HUES64 (cell line): Measurements from ENCODE around the gene SLC38A3.
"Not testable (repeated sequence)": the region's sequence is repeated elsewhere in the genome, so short reads cannot be mapped to it uniquely, and the experiment has no call there.

Experiments used
- H3K27ac ChIP-seq: 2 replicates; pipeline ENCODE4 v1.7.0; 2013; ENCODE audit warnings: low read depth, low read length, inconsistent platforms
- H3K27me3 ChIP-seq: 2 replicates; pipeline ENCODE4 v1.6.1; 2013; ENCODE audit warnings: mild to moderate bottlenecking, low read length; ENCODE audit not compliant: insufficient read depth
- H3K36me3 ChIP-seq: 2 replicates; pipeline ENCODE4 v1.6.1; 2013; ENCODE audit warnings: mild to moderate bottlenecking, low read length; ENCODE audit not compliant: insufficient read depth
- H3K4me1 ChIP-seq: 2 replicates; pipeline ENCODE4 v1.6.1; 2013; ENCODE audit warnings: mild to moderate bottlenecking, low read length, moderate library complexity; ENCODE audit not compliant: insufficient read depth
- H3K4me3 ChIP-seq: 2 replicates; pipeline ENCODE4 v1.5.1; 2013; ENCODE audit warnings: mild to moderate bottlenecking, low read length, moderate library complexity
- H3K9ac ChIP-seq: 2 replicates; pipeline ENCODE4 v1.6.1; 2013; ENCODE audit warnings: mild to moderate bottlenecking, low read depth, low read length
- H3K9me3 ChIP-seq: 2 replicates; pipeline ENCODE4 v1.6.1; 2013; ENCODE audit warnings: low read depth, low read length; ENCODE audit not compliant: insufficient read depth
- WGBS: fragments of 150-250, 120-280 bp; methylation state at CpG from one replicate; pipeline ENCODE4 v1.1.7; 2013; ENCODE audit warnings: missing lambda C conversion rate; 5-methylcytosine and 5-hydroxymethylcytosine counted together

Gene SLC38A3

GRCh38 chr3:50258029-50258680, 53.1 kb downstream of the SLC38A3 start:
- H3K4me1 ChIP-seq: peaks cover 11% of the 10 kb centered on the region
- 90% methylated on average over 15 of the region's 17 CpGs for WGBS
- H3K36me3 ChIP-seq: peaks cover 47% of the 10 kb centered on the region
- no peak overlapping the region for H3K9ac ChIP-seq
- H3K27me3 ChIP-seq: no peaks in the 10 kb centered on the region
- no peaks in the 10 kb centered on the region for H3K9me3 ChIP-seq
- no peak overlapping the region for H3K4me3 ChIP-seq
- no peak overlapping the region for H3K27ac ChIP-seq

- H3K9me3 ChIP-seq: no peaks in the 10 kb centered on the region
- 89% methylated on average over 16 of the region's 16 CpGs for WGBS
- no peak overlapping the region for H3K4me3 ChIP-seq
- H3K27ac ChIP-seq: peak overlapping the region; percentile 47; the same call in 1 of the 2 replicates
- peaks cover 40% of the 10 kb centered on the region for H3K36me3 ChIP-seq
- H3K27me3 ChIP-seq: no peaks in the 10 kb centered on the region
- no peak overlapping the region for H3K9ac ChIP-seq
- peaks cover 16% of the 10 kb centered on the region for H3K4me1 ChIP-seq
Measured at GRCh38 chr3:50258979-50259378, 53.9 kb downstream of the SLC38A3 start.

GRCh38 chr3:50259432-50260026, 54.5 kb downstream of the SLC38A3 start:
- H3K9me3 ChIP-seq: no peaks in the 10 kb centered on the region
- H3K4me1 ChIP-seq: peaks cover 22% of the 10 kb centered on the region
- peaks cover 35% of the 10 kb centered on the region for H3K36me3 ChIP-seq
- H3K4me3 ChIP-seq: 0 out of 2 replicates have a peak overlapping the region, but pooled peaks have one; percentile 2
- H3K9ac ChIP-seq: no peak overlapping the region
- peak overlapping the region; percentile 47; the same call in 1 of the 2 replicates for H3K27ac ChIP-seq
- 66% methylated on average over 18 of the region's 18 CpGs for WGBS
- no peaks in the 10 kb centered on the region for H3K27me3 ChIP-seq

GRCh38 chr3:50260027-50260941, 55.2 kb downstream of the SLC38A3 start:
- peaks cover 26% of the 10 kb centered on the region for H3K4me1 ChIP-seq
- peak overlapping the region; percentile 84 for H3K9ac ChIP-seq
- peaks cover 28% of the 10 kb centered on the region for H3K36me3 ChIP-seq
- WGBS: 3% methylated on average over 70 of the region's 70 CpGs
- H3K4me3 ChIP-seq: peak overlapping the region; percentile 48
- no peaks in the 10 kb centered on the region for H3K27me3 ChIP-seq
- no peaks in the 10 kb centered on the region for H3K9me3 ChIP-seq
- peak overlapping the region; percentile 94 for H3K27ac ChIP-seq

- H3K9me3 ChIP-seq: no peaks in the 10 kb centered on the region
- H3K9ac ChIP-seq: peak overlapping the region; percentile 84
- peak overlapping the region; percentile 48; the same call in 1 of the 2 replicates for H3K4me3 ChIP-seq
- H3K36me3 ChIP-seq: peaks cover 26% of the 10 kb centered on the region
- 79% methylated on average over 5 of the region's 5 CpGs for WGBS
- peaks cover 26% of the 10 kb centered on the region for H3K4me1 ChIP-seq
- H3K27me3 ChIP-seq: no peaks in the 10 kb centered on the region
- peak overlapping the region; percentile 94 for H3K27ac ChIP-seq
Measured at GRCh38 chr3:50260942-50261441, 55.9 kb downstream of the SLC38A3 start.

GRCh38 chr3:50261505-50261904, 56.4 kb downstream of the SLC38A3 start:
- WGBS: 79% methylated on average over 2 of the region's 2 CpGs

GRCh38 chr3:50262200-50262599, 57.1 kb downstream of the SLC38A3 start:
- H3K9me3 ChIP-seq, H3K4me3 ChIP-seq, H3K9ac ChIP-seq, H3K27me3 ChIP-seq, H3K27ac ChIP-seq: not testable (repeated sequence)
- Histone ChIP-seq H3K4me1 (peaks cover 34% of the 10 kb centered on the region), H3K36me3 (peaks cover 14% of the 10 kb centered on the region)
- over 99% methylated on average over 4 of the region's 4 CpGs for WGBS

More at GRCh38 chr3:50261505-50261904, 56.4 kb downstream of the SLC38A3 start:
- Histone ChIP-seq H3K9me3 (no peaks in the 10 kb centered on the region), H3K27ac (no peak overlapping the region), H3K4me1 (peaks cover 27% of the 10 kb centered on the region), H3K4me3 (no peak overlapping the region), H3K9ac (no peak overlapping the region), H3K36me3 (peaks cover 21% of the 10 kb centered on the region), H3K27me3 (no peaks in the 10 kb centered on the region)

- Histone ChIP-seq H3K9me3 (no peaks in the 10 kb centered on the region), H3K27ac (no peak overlapping the region), H3K4me3 (no peak overlapping the region), H3K27me3 (no peaks in the 10 kb centered on the region), H3K36me3 (peaks cover 9% of the 10 kb centered on the region), H3K9ac (no peak overlapping the region), H3K4me1 (peaks cover 38% of the 10 kb centered on the region)
- WGBS: 90% methylated on average over 7 of the region's 7 CpGs
Measured at GRCh38 chr3:50262778-50263177, 57.7 kb downstream of the SLC38A3 start.

GRCh38 chr3:50263478-50264382, 58.7 kb downstream of the SLC38A3 start:
- WGBS: 72% methylated on average over 6 of the region's 6 CpGs
- H3K4me1 ChIP-seq: peaks cover 40% of the 10 kb centered on the region
- peak overlapping the region; percentile 71 for H3K9ac ChIP-seq
- no peaks in the 10 kb centered on the region for H3K9me3 ChIP-seq
- H3K36me3 ChIP-seq: no peaks in the 10 kb centered on the region
- peak overlapping the region; percentile 91 for H3K27ac ChIP-seq
- no peaks in the 10 kb centered on the region for H3K27me3 ChIP-seq
- H3K4me3 ChIP-seq: 0 out of 2 replicates have a peak overlapping the region, but pooled peaks have one; percentile 1

- Histone ChIP-seq H3K36me3 (no peaks in the 10 kb centered on the region), H3K27ac (peak overlapping the region; percentile 91), H3K27me3 (no peaks in the 10 kb centered on the region), H3K9ac (peak overlapping the region; percentile 71), H3K4me1 (peaks cover 44% of the 10 kb centered on the region), H3K9me3 (no peaks in the 10 kb centered on the region), H3K4me3 (0 out of 2 replicates have a peak overlapping the region, but pooled peaks have one; percentile 1)
- WGBS: 1% methylated on average over 5 of the region's 7 CpGs
Measured at GRCh38 chr3:50264383-50264963, 59.4 kb downstream of the SLC38A3 start.
